Neural crest cell (in vitro differentiated cells): ENCODE data around the gene STK24. TPM values are rescaled to one million over a fixed set of nuclear protein-coding genes. Genes with fewer than 3 reads are reported as not detected.

Experiments
- DNase-seq: peaks from one replicate; pipeline ENCODE4 v3.0.0; 2021; ENCODE audit warnings: low read depth, mixed read lengths, low spot score
- H3K27ac Mint-ChIP-seq: one replicate; pipeline ENCODE4 v1.8.0; 2021; ENCODE audit warnings: mild to moderate bottlenecking, mixed read lengths; ENCODE audit not compliant: unreplicated experiment
- H3K27me3 Mint-ChIP-seq: 2 replicates; pipeline ENCODE4 v1.8.0; 2021; ENCODE audit warnings: low read depth, mild to moderate bottlenecking, mixed read lengths
- H3K36me3 Mint-ChIP-seq: 2 replicates; pipeline ENCODE4 v1.8.0; 2021; ENCODE audit warnings: low read depth, mild to moderate bottlenecking, mixed read lengths
- H3K4me1 Mint-ChIP-seq: 2 replicates; pipeline ENCODE4 v1.8.0; 2021; ENCODE audit warnings: mixed read lengths
- H3K4me3 Mint-ChIP-seq: one replicate; pipeline ENCODE4 v1.8.0; 2021; ENCODE audit warnings: mild to moderate bottlenecking, mixed read lengths
- H3K9me3 Mint-ChIP-seq: 2 replicates; pipeline ENCODE4 v1.8.0; 2021; ENCODE audit warnings: mixed read lengths
- CTCF ChIP-seq: fragments of 200-600 bp; sonication (generic); conservative IDR thresholded peaks from 2 replicates; pipeline ENCODE4 v1.5.0; 2021; ENCODE audit warnings: antibody characterized with exemption, mild to moderate bottlenecking
- total RNA-seq: library from RNA; stranded (reverse); gene quantifications from 2 replicates; pipeline ENCODE4 v1.2.1, GENCODE V29; 2021

Gene STK24
- total RNA-seq, 1 donor from 2014 or later, result 114 TPM

- Mint-ChIP-seq H3K27me3 (no peaks in the 10 kb centered on the region), H3K4me3 (no peak overlapping the region), H3K9me3 (no peaks in the 10 kb centered on the region), H3K4me1 (peaks cover 39% of the 10 kb centered on the region), H3K27ac (no peak overlapping the region), H3K36me3 (peaks cover 18% of the 10 kb centered on the region)
- no peak for TF ChIP-seq CTCF
- DNase-seq, result no peak
These were observed 28.7 kb downstream of the STK24 start for GRCh38 chr13:98548230-98548629.

GRCh38 chr13:98547455-98547854, 29.5 kb downstream of the STK24 start:
- no peak for DNase-seq
- H3K4me3 Mint-ChIP-seq, result no peak overlapping the region
- H3K4me1 Mint-ChIP-seq, result peaks cover 47% of the 10 kb centered on the region
- H3K9me3 Mint-ChIP-seq, result no peaks in the 10 kb centered on the region
- TF ChIP-seq CTCF, result no peak
- H3K27ac Mint-ChIP-seq, result no peak overlapping the region
- no peaks in the 10 kb centered on the region for H3K27me3 Mint-ChIP-seq
- H3K36me3 Mint-ChIP-seq, result peaks cover 18% of the 10 kb centered on the region

- no peak for TF ChIP-seq CTCF
- Mint-ChIP-seq H3K9me3 (no peaks in the 10 kb centered on the region), H3K27me3 (no peaks in the 10 kb centered on the region), H3K4me1 (peaks cover 57% of the 10 kb centered on the region), H3K27ac (no peak overlapping the region), H3K36me3 (peaks cover 14% of the 10 kb centered on the region), H3K4me3 (no peak overlapping the region)
- DNase-seq, result no peak
These were observed 30.5 kb downstream of the STK24 start for GRCh38 chr13:98546402-98546801.

- Mint-ChIP-seq H3K4me1 (peaks cover 71% of the 10 kb centered on the region), H3K27ac (peak overlapping the region; percentile 29), H3K4me3 (no peak overlapping the region), H3K27me3 (no peaks in the 10 kb centered on the region), H3K36me3 (peaks cover 4% of the 10 kb centered on the region), H3K9me3 (no peaks in the 10 kb centered on the region)
- DNase-seq, result no peak
- TF ChIP-seq CTCF, result no peak
These were observed 32.7 kb downstream of the STK24 start for GRCh38 chr13:98544104-98544710.

GRCh38 chr13:98543378-98544103, 33.4 kb downstream of the STK24 start:
- H3K4me1 Mint-ChIP-seq, result peaks cover 74% of the 10 kb centered on the region
- no peaks in the 10 kb centered on the region for H3K9me3 Mint-ChIP-seq
- no peaks in the 10 kb centered on the region for H3K27me3 Mint-ChIP-seq
- no peak for TF ChIP-seq CTCF
- no peak overlapping the region for H3K4me3 Mint-ChIP-seq
- no peaks in the 10 kb centered on the region for H3K36me3 Mint-ChIP-seq
- DNase-seq, result no peak
- H3K27ac Mint-ChIP-seq, result peak overlapping the region; percentile 60
